ENCODE results near the gene DGLUCY.

- TF ChIP-seq POLR2A (IDR thresholded peaks at IDR 0.05) (no peak), CTCF (IDR thresholded peaks at IDR 0.05) (no peak), POLR2AphosphoS5 (IDR thresholded peaks at IDR 0.05) (no peak)
Measured at GRCh38 chr14:91092073-91092472, 21.8 kb upstream of the DGLUCY start.

Data from prostate gland (tissue), 2 donors.